HepG2 (cell line): Measurements from ENCODE around the gene KCNMA1. TPM values are rescaled to one million over a fixed set of nuclear protein-coding genes. Genes with fewer than 3 reads are reported as not detected.

Source experiments
- ATAC-seq: fragments of 200-7000 bp; cut with Tn5 transposase; 3 replicates; pipeline ENCODE4 v1.9.1; 2020; ENCODE audit warnings: mild to moderate bottlenecking, moderate library complexity
- BruUV-seq: library from RNA; stranded (reverse); fragments of 400-500 nt; replicated peaks from 2 replicates; lab custom pipeline; 2021; lab: Mats Ljungman, UMichigan
- CTCF ChIA-PET: fragments of 300-600 bp; formaldehyde crosslinking; extraction: SDS; loops from one replicate; lab custom pipeline; 2021; ENCODE audit warnings: low total read pairs, inconsistent platforms, low intra/inter-chr PET ratio; lab: Yijun Ruan, JAX
- POLR2A ChIA-PET: fragments of 350-600 bp; sonication (Branson Sonifier 250); formaldehyde crosslinking; loops from one replicate; lab custom pipeline; 2020; ENCODE audit warnings: antibody characterized with exemption, inconsistent platforms; lab: Yijun Ruan, JAX
- DNase-seq: peaks from one replicate; pipeline ENCODE4 v3.0.0-alpha.2; 2015; ENCODE audit warnings: low spot score
- FAIRE-seq: peaks from 3 replicates; lab custom pipeline; 2011; peaks lifted over from hg19 to GRCh38; lab: Jason Lieb, UNC
- H2AFZ ChIP-seq: one replicate; pipeline ENCODE4 v1.6.1; 2011; ENCODE audit warnings: low read length, inconsistent platforms
- H3K27ac ChIP-seq: fragments of 300-600 bp; 3 replicates; pipeline ENCODE4 v1.8.0; 2011; ENCODE audit warnings: mixed run types, mild to moderate bottlenecking, mixed read lengths, low read length, inconsistent platforms; ENCODE audit not compliant: insufficient read depth; ENCODE audit errors: extremely low read length
- H3K27me3 ChIP-seq, 2 experiments: fragments of 200-600 bp in 1 of 2; 2 replicates in 1 of 2; 3 replicates in 1 of 2; pipeline versions ENCODE4 v1.6.0 to v1.8.0; 2011; ENCODE audit warnings: low read length in 2 of 2, mild to moderate bottlenecking in 2 of 2, moderate library complexity in 2 of 2, inconsistent platforms in 1 of 2; ENCODE audit not compliant: insufficient read depth in 2 of 2, control insufficient read depth in 1 of 2
- H3K36me3 ChIP-seq, 2 experiments: fragments of 200-600 bp in 1 of 2; replicated peaks in 1 of 2; 2 replicates in 1 of 2; 3 replicates in 1 of 2; pipeline versions ENCODE4 v1.5.1 to v1.8.0; 2011; ENCODE audit warnings: low read length in 2 of 2, inconsistent platforms in 1 of 2; ENCODE audit not compliant: insufficient read depth in 2 of 2, control insufficient read depth in 1 of 2
- H3K4me1 ChIP-seq: 2 replicates; pipeline ENCODE4 v1.5.1; 2012; ENCODE audit warnings: low read length, inconsistent platforms; ENCODE audit not compliant: insufficient read depth
- H3K4me2 ChIP-seq: 2 replicates; pipeline ENCODE4 v1.6.0; 2011; ENCODE audit warnings: low read depth, low read length, inconsistent platforms
- H3K4me3 ChIP-seq, 3 experiments: fragments of 200-600 bp in 1 of 3; sonication (generic), shearing (Covaris generic) in 1 of 3; replicated peaks in 1 of 3; 2 replicates each; pipeline ENCODE4 v1.5.1; 2011 to 2016; ENCODE audit warnings: low read length in 3 of 3, inconsistent platforms in 2 of 3, low read depth in 2 of 3, mild to moderate bottlenecking in 2 of 3, control low read depth in 1 of 3, mixed read lengths in 1 of 3; ENCODE audit not compliant: insufficient read depth in 1 of 3
- H3K79me2 ChIP-seq: one replicate; pipeline ENCODE4 v1.6.1; 2011; ENCODE audit warnings: low read length, inconsistent platforms; ENCODE audit not compliant: insufficient read depth
- H3K9ac ChIP-seq: 2 replicates; pipeline ENCODE4 v1.6.0; 2011; ENCODE audit warnings: mild to moderate bottlenecking, low read depth, low read length, inconsistent platforms; ENCODE audit not compliant: insufficient read depth
- H3K9me3 ChIP-seq: 2 replicates; pipeline ENCODE4 v1.5.1; 2012; ENCODE audit warnings: mild to moderate bottlenecking, low read length
- H4K20me1 ChIP-seq: 2 replicates; pipeline ENCODE4 v1.6.0; 2011; ENCODE audit warnings: inconsistent platforms, mild to moderate bottlenecking, low read length, moderate library complexity; ENCODE audit not compliant: insufficient read depth
- FOSL2 ChIP-seq: sonication (generic); formaldehyde crosslinking; IDR thresholded peaks from 2 replicates; pipeline ENCODE4 v1.4.0; 2020; ENCODE audit warnings: missing genetic modification reagents
- FOXM1 ChIP-seq: sonication (generic); formaldehyde crosslinking; IDR thresholded peaks from 2 replicates; pipeline ENCODE4 v1.5.0; 2020; ENCODE audit warnings: missing genetic modification reagents
- REPIN1 ChIP-seq: sonication (generic); formaldehyde crosslinking; IDR thresholded peaks from 2 replicates; pipeline ENCODE4 v1.8.0; 2022; ENCODE audit warnings: missing genetic modification reagents, low read depth, mild to moderate bottlenecking, borderline replicate concordance
- TEAD2 ChIP-seq: sonication (generic); formaldehyde crosslinking; IDR thresholded peaks from 2 replicates; pipeline ENCODE4 v1.9.0; 2021; ENCODE audit warnings: missing genetic modification reagents
- ZC3H4 ChIP-seq: sonication (generic); formaldehyde crosslinking; IDR thresholded peaks from 2 replicates; pipeline ENCODE4 v1.4.0; 2020; ENCODE audit warnings: missing genetic modification reagents, borderline replicate concordance
- ZNF30 ChIP-seq: sonication (generic); formaldehyde crosslinking; IDR thresholded peaks from 2 replicates; pipeline ENCODE4 v1.5.0; 2020; ENCODE audit warnings: mild to moderate bottlenecking, missing genetic modification reagents
- WGBS: methylation state at CpG from one replicate; pipeline ENCODE4 v1.1.6; 2017; ENCODE audit warnings: low lambda C conversion rate; 5-methylcytosine and 5-hydroxymethylcytosine counted together
- in situ Hi-C: cut with HindIII; loops from 2 replicates; pipeline ENCODE4 v1.10.0; 2017; ENCODE audit warnings: low pct_unique_long_range_greater_than_20kb; ENCODE audit not compliant: extremely low pct_ligation_motif_present
- intact Hi-C: fragments of 100-400 bp; cut with micrococcal nuclease; formaldehyde crosslinking; loops from one replicate; pipeline ENCODE4 v1.10.0; 2022; ENCODE audit not compliant: unreplicated experiment
- polyA plus RNA-seq, 8 experiments: library from polyadenylated mRNA; depleted of rRNA in 3 of 8; stranded (reverse) in 7 of 8; unstranded in 1 of 8; fragments of >200 nt; fragmentation: Illumina TruSeq in 4 of 8; extraction: Trizol in 4 of 8; gene quantifications; 2 replicates each; pipeline versions ENCODE4 v1.2.1 to v1.2.3, GENCODE V29; 2011 to 2016; ENCODE audit warnings: low read depth in 4 of 8, missing spikeins in 1 of 8, mixed read lengths in 1 of 8; ENCODE audit not compliant: insufficient read depth in 1 of 8
- total RNA-seq, 5 experiments: library from RNA; depleted of rRNA; stranded (reverse); fragments of >200 nt; fragmentation: Illumina TruSeq; extraction: Trizol; gene quantifications; 2 replicates each; pipeline ENCODE4 v1.2.3, GENCODE V29; 2016; ENCODE audit warnings: low read depth in 1 of 5
- TF ChIP-seq, protein P1 (sequence below): sonication (generic); formaldehyde crosslinking; IDR thresholded peaks from 2 replicates; pipeline ENCODE4 v1.8.1; 2022; ENCODE audit warnings: low read depth, mild to moderate bottlenecking, missing genetic modification reagents

Gene KCNMA1
- total and polyA plus RNA-seq, 2 of the 13 experiments (the other 11 are each of a cell fraction or from before 2014, with no cell fraction given), result 0.02 TPM; not detected in 1

DNA sequence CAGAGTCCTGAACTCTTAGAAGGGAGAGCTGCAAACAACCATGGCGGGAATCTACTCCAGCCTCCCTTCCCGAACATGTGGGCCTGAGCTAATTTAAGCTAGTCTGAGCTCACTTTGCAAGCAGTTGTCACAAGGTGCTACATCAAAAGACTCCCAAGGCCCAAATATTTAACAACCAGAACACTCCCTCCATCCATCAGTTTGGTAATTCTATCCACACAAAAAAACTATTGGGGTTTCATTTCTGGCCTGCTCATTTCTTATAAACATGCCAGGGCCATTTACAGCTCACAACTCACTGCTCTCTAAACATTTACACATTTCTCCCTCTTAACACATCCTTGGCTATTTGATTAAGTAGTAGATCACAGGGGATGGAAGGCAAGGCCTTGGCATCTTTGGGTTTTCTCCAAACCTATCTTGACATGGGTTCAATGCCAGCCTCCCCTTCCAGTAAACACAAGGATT, 263.4 kb downstream of the KCNMA1 start (continued):
- TF ChIP-seq, protein P1, sequence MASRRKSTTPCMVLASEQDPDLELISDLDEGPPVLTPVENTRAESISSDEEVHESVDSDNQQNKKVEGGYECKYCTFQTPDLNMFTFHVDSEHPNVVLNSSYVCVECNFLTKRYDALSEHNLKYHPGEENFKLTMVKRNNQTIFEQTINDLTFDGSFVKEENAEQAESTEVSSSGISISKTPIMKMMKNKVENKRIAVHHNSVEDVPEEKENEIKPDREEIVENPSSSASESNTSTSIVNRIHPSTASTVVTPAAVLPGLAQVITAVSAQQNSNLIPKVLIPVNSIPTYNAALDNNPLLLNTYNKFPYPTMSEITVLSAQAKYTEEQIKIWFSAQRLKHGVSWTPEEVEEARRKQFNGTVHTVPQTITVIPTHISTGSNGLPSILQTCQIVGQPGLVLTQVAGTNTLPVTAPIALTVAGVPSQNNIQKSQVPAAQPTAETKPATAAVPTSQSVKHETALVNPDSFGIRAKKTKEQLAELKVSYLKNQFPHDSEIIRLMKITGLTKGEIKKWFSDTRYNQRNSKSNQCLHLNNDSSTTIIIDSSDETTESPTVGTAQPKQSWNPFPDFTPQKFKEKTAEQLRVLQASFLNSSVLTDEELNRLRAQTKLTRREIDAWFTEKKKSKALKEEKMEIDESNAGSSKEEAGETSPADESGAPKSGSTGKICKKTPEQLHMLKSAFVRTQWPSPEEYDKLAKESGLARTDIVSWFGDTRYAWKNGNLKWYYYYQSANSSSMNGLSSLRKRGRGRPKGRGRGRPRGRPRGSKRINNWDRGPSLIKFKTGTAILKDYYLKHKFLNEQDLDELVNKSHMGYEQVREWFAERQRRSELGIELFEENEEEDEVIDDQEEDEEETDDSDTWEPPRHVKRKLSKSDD (CRISPR knock-in tag), result no peak
- TF ChIP-seq FOSL2 (no peak), REPIN1 (CRISPR knock-in tag) (no peak), ZC3H4 (CRISPR knock-in tag) (no peak), ZNF30 (CRISPR knock-in tag) (no peak), TEAD2 (CRISPR knock-in tag) (no peak)
- TF ChIP-seq, all 625 proteins: peak for 0

DNA sequence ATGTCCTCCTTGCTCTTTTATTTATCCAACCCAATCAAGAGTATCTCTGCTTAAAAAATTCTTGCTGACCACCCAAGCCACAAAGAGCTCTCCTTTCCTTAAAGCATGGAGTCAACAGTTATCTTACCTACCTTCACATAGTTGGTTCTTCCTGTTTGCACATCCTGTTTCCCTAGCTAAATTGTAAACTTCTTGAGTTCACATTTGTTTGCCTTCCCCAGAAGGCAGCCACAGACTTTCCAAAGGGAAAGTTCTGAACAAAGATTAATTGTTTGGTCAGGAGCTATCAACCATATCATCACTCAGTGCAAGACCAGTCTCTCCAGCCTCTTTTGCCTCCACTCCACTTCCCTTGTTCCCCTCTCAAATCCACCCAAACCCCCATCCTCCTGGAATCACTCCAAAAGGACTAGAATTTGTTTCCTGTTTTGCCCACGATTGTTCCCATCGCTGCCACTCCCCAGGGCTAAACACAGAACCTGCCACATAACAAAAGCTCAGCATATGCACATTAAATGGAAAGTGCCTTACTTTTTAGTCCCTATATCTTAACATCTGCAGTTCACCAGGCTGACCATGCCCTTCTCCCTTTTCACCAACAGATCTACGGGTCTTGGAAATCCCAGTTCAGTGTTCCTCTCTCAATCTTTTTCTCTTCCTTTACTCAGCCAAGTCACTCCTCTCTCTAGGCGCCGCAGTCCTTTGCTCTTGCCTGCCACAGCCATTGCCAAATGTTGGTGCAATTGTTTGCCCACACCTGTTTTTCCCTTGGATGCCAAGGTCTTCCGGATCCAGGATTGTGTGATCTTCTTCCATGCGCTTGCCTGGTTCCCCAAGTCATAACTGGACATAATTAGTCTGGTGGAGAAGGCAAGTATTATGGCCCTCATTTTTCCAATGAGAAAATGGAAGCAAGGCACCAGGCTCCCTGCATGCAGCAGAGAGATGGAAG, 265.5 kb downstream of the KCNMA1 start:
- intact Hi-C loops, result no loop called here
- BruUV-seq, result no TSS peak
- Histone ChIP-seq H4K20me1 (no peaks in the 10 kb centered on the region), H3K79me2 (no peaks in the 10 kb centered on the region), H3K36me3 (no peaks in the 10 kb centered on the region), H2AFZ (no peak overlapping the region), H3K4me3 (no peak overlapping the region), H3K27ac (no peak overlapping the region), H3K9me3 (peaks cover 14% of the 10 kb centered on the region; the same call in 1 of the 2 replicates), H3K9ac (no peak overlapping the region), H3K4me1 (peaks cover 16% of the 10 kb centered on the region; the same call in 1 of the 2 replicates), H3K4me2 (no peak overlapping the region), H3K27me3 (no peaks in the 10 kb centered on the region)
- POLR2A ChIA-PET, result no interaction called here
- no peak for TF ChIP-seq FOXM1 (CRISPR knock-in tag)
- no peak for FAIRE-seq
- in situ Hi-C loops, result no loop called here
- ATAC-seq, result no peak
- WGBS, result 54% methylated on average over 7 of the region's 7 CpGs
- CTCF ChIA-PET, result no interaction called here
- DNase-seq, result no peak
